ENCODE measurements around the gene RBM20.

Gene RBM20

DNA sequence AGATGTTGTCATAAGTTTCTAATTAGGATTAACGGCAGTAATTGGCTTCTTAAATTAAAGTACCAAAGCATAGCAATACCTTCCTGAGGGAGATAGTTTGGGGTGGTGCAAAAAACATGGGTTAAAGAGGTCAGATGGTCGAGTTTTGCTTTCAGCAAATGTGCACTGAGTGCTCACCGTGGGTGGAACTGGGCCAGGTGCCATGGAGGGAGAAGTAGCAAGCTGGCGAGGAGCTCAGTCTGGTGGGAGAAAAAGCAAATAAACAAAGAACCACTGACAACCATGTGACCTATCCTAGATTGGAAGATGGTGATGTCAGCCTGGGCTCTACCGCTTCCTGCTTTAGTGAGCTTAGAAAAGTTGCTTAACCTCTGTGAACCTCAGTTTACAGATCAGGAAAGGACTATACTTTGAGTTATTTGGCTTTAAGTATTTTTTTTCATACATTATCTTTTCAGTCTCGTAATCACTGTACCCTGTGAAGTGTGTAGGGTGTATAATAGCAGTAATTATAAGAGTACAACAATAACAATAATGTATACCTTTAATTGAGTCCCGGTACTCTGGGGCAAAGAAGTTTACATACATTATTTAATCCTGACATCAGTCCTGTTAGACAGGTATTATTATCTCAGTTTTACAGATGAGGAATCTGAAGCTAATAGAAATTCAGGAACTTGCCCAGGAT lies 158.6 kb downstream of the RBM20 start:
- DNase-seq (ENCODE audit: low read depth, low spot score), result peak; percentile 85

DNA sequence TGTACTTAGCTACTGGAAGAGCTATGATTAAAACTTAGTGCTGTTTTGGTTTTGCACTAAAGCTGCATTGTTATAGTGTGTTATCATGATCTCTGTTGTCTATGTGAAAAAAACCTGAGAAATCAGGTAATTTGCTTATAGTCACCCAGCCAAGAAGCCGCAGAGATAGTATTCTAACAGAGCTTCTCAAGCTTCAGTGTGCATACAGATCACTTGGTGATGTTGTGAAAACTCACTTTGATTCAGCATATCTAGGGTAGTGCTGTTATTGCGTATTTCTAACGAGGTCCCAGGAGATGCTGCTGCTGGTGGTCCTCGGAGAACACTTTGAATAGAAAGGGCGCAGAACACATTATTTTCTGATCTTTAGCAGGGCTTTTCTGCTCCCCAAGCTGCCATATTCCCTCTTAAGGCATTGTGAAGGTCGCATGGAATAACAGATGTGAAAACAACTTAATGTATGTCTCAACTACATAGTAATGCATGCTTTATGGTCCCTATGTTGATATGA lies 159.2 kb downstream of the RBM20 start:
- TF ChIP-seq CTCF (IDR thresholded peaks at IDR 0.05; ENCODE audit: low read depth, low read length), result no peak
- DNase-seq (ENCODE audit: low read depth, low spot score), result no peak
- in situ Hi-C loops (cut with HindIII; ENCODE audit: low sequenced_read_pairs), result no loop called here
- no peak overlapping the region for H3K4me3 ChIP-seq (ENCODE audit: low read depth, low read length)

More for the DNA sequence above, 158.6 kb downstream of the RBM20 start:
- no peak for TF ChIP-seq CTCF (IDR thresholded peaks at IDR 0.05; ENCODE audit: low read depth, low read length)
- no peak overlapping the region for H3K4me3 ChIP-seq (ENCODE audit: low read depth, low read length)
- in situ Hi-C loops (cut with HindIII; ENCODE audit: low sequenced_read_pairs), result no loop called here

DNA sequence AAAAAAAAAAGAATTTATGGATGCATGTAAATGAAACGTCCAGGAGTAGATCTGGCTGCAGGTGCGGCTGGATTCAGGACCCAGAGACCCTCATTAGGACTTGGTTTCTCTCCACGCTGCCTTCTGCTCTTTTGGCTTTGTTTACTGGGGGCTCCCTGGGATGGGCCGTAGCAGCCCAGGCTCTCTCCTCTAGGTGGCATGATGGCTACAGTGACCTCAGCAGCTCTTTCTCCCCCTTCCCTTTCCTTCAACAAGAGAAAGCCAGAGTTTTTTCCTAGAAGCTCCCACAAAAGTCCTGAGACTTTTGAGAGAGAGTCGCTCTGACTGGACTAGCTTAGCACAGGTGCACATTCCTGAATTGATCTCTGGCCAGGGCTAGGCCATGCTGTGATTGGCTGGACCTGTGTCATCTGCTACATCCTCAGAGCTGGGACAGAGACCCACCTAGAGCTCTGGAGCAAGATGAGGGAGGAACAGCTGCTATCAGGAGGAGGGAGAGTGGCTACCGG lies 159.7 kb downstream of the RBM20 start:
- no peak overlapping the region for H3K4me3 ChIP-seq (ENCODE audit: low read depth, low read length)
- peak; percentile 73 for TF ChIP-seq CTCF (IDR thresholded peaks at IDR 0.05; ENCODE audit: low read depth, low read length)
- peak; percentile 34 for DNase-seq (ENCODE audit: low read depth, low spot score)
- in situ Hi-C loops (cut with HindIII; ENCODE audit: low sequenced_read_pairs), result no loop called here

- no peak overlapping the region for H3K4me3 ChIP-seq (ENCODE audit: low read depth, low read length)
- DNase-seq (ENCODE audit: low read depth, low spot score), result no peak
- in situ Hi-C loops (cut with HindIII; ENCODE audit: low sequenced_read_pairs), result no loop called here
- no peak for TF ChIP-seq CTCF (IDR thresholded peaks at IDR 0.05; ENCODE audit: low read depth, low read length)
These were observed 160.2 kb downstream of the RBM20 start for GRCh38 chr10:110804376-110804775.

GRCh38 chr10:110805292-110805691 lies 161.2 kb downstream of the RBM20 start:
- no peak for DNase-seq (ENCODE audit: low read depth, low spot score)
- H3K4me3 ChIP-seq (ENCODE audit: low read depth, low read length), result no peak overlapping the region
- TF ChIP-seq CTCF (IDR thresholded peaks at IDR 0.05; ENCODE audit: low read depth, low read length), result no peak
- in situ Hi-C loops (cut with HindIII; ENCODE audit: low sequenced_read_pairs), result no loop called here

GRCh38 chr10:110806335-110806734 lies 162.2 kb downstream of the RBM20 start:
- no peak overlapping the region for H3K4me3 ChIP-seq (ENCODE audit: low read depth, low read length)
- in situ Hi-C loops (cut with HindIII; ENCODE audit: low sequenced_read_pairs), result no loop called here
- no peak for DNase-seq (ENCODE audit: low read depth, low spot score)
- TF ChIP-seq CTCF (IDR thresholded peaks at IDR 0.05; ENCODE audit: low read depth, low read length), result no peak
